Endodermal cell (in vitro differentiated cells): ENCODE results near the gene SPATA12. TPM values are rescaled to one million over a fixed set of nuclear protein-coding genes. Genes with fewer than 3 reads are reported as not detected.

Source experiments
- DNase-seq: peaks from one replicate; pipeline ENCODE4 v3.0.0-alpha.2; 2017
- H3K27ac ChIP-seq: 2 replicates; pipeline ENCODE4 v1.5.1; 2013; ENCODE audit warnings: mild to moderate bottlenecking, low read depth, low read length, moderate library complexity
- H3K27me3 ChIP-seq: 2 replicates; pipeline ENCODE4 v1.6.1; 2013; ENCODE audit warnings: mild to moderate bottlenecking, low read length, moderate library complexity; ENCODE audit not compliant: insufficient read depth, control insufficient read depth, poor library complexity, severe bottlenecking
- H3K36me3 ChIP-seq: 2 replicates; pipeline ENCODE4 v1.7.0; 2013; ENCODE audit warnings: mild to moderate bottlenecking, low read length, moderate library complexity; ENCODE audit not compliant: control insufficient read depth, insufficient read depth
- H3K4me1 ChIP-seq: one replicate; pipeline ENCODE4 v1.7.0; 2013; ENCODE audit warnings: low read length; ENCODE audit not compliant: control insufficient read depth, insufficient read depth
- H3K4me3 ChIP-seq: 2 replicates; pipeline ENCODE4 v1.5.1; 2013; ENCODE audit warnings: mild to moderate bottlenecking, low read length, moderate library complexity
- H3K9ac ChIP-seq: 2 replicates; pipeline ENCODE4 v1.6.1; 2013; ENCODE audit warnings: mild to moderate bottlenecking, low read length, moderate library complexity; ENCODE audit not compliant: poor library complexity, severe bottlenecking; ENCODE audit errors: extremely low read depth
- H3K9me3 ChIP-seq: 2 replicates; pipeline ENCODE4 v1.6.1; 2013; ENCODE audit warnings: mild to moderate bottlenecking, low read length, moderate library complexity; ENCODE audit not compliant: control insufficient read depth
- H3K27ac Mint-ChIP-seq: 2 replicates; pipeline ENCODE4 v1.8.0; 2020; ENCODE audit warnings: mixed read lengths
- H3K27me3 Mint-ChIP-seq: 2 replicates; pipeline ENCODE4 v1.8.0; 2021; ENCODE audit warnings: mild to moderate bottlenecking, mixed read lengths; ENCODE audit not compliant: insufficient read depth
- H3K36me3 Mint-ChIP-seq: 2 replicates; pipeline ENCODE4 v1.8.0; 2020; ENCODE audit warnings: low read depth, mixed read lengths
- H3K4me1 Mint-ChIP-seq: 2 replicates; pipeline ENCODE4 v1.8.0; 2020; ENCODE audit warnings: mixed read lengths
- H3K4me3 Mint-ChIP-seq: 2 replicates; pipeline ENCODE4 v1.8.0; 2020; ENCODE audit warnings: mild to moderate bottlenecking, moderate library complexity, mixed read lengths
- H3K9me3 Mint-ChIP-seq: 2 replicates; pipeline ENCODE4 v1.8.0; 2020; ENCODE audit warnings: mild to moderate bottlenecking, mixed read lengths
- WGBS, 2 experiments: methylation state at CpG; one replicate each; pipeline versions ENCODE4 v1.1.5 to v1.1.7; 2013; ENCODE audit warnings: missing lambda C conversion rate in 2 of 2, mixed read lengths in 1 of 2; ENCODE audit not compliant: insufficient coverage in 1 of 2, insufficient read length in 1 of 2; 5-methylcytosine and 5-hydroxymethylcytosine counted together
- total RNA-seq, 2 donors: library from RNA; stranded (reverse); fragmentation: NEBNext Ultra II Directional in 1 of 2; extraction: Animal tissue kit (Norgen Biotek cat#: 25700) in 1 of 2; gene quantifications; 2 replicates in 1 of 2; 3 replicates in 1 of 2; pipeline ENCODE4 v1.2.1, GENCODE V29; 2021
- TF ChIP-seq, protein P1 (sequence below): fragments of 200-600 bp; sonication (generic); conservative IDR thresholded peaks from 2 replicates; pipeline ENCODE4 v1.5.0; 2021; ENCODE audit warnings: antibody characterized with exemption, mild to moderate bottlenecking

Gene SPATA12
- total RNA-seq, 2 donors from 2014 or later = not detected

DNA sequence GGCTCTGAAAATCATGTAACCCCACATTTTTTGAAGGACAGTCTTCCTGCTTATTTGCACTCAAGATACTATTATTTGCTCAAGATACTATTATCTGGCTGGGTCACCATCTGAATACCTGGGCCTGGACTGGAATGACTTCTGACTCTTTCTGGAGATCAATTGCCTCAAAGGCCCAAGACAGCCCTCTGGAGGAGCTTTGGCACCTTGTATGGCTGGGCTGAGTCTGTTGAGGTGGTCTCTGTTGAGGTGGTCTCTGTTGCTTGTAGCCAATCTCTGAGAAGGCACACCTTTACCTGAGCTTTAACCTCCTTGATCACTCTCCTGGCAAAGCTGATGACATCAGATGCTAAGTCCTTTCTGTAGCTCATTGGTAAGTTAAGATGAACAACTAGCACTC is 33.0 kb downstream of the SPATA12 start:
- Mint-ChIP-seq H3K36me3 (peaks cover 54% of the 10 kb centered on the region), H3K27me3 (no peaks in the 10 kb centered on the region), H3K9me3 (no peaks in the 10 kb centered on the region), H3K4me1 (peaks cover 12% of the 10 kb centered on the region), H3K27ac (no peak overlapping the region), H3K4me3 (no peak overlapping the region)
- H3K36me3 ChIP-seq = peaks cover 43% of the 10 kb centered on the region
- no peaks in the 10 kb centered on the region for H3K27me3 ChIP-seq
- TF ChIP-seq, protein P1, sequence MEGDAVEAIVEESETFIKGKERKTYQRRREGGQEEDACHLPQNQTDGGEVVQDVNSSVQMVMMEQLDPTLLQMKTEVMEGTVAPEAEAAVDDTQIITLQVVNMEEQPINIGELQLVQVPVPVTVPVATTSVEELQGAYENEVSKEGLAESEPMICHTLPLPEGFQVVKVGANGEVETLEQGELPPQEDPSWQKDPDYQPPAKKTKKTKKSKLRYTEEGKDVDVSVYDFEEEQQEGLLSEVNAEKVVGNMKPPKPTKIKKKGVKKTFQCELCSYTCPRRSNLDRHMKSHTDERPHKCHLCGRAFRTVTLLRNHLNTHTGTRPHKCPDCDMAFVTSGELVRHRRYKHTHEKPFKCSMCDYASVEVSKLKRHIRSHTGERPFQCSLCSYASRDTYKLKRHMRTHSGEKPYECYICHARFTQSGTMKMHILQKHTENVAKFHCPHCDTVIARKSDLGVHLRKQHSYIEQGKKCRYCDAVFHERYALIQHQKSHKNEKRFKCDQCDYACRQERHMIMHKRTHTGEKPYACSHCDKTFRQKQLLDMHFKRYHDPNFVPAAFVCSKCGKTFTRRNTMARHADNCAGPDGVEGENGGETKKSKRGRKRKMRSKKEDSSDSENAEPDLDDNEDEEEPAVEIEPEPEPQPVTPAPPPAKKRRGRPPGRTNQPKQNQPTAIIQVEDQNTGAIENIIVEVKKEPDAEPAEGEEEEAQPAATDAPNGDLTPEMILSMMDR = peak; percentile 51
- H3K27ac ChIP-seq = no peak overlapping the region
- H3K4me1 ChIP-seq = peaks cover 9% of the 10 kb centered on the region
- H3K4me3 ChIP-seq = no peak overlapping the region
- DNase-seq = no peak
- no peak overlapping the region for H3K9ac ChIP-seq
- no peaks in the 10 kb centered on the region for H3K9me3 ChIP-seq

DNA sequence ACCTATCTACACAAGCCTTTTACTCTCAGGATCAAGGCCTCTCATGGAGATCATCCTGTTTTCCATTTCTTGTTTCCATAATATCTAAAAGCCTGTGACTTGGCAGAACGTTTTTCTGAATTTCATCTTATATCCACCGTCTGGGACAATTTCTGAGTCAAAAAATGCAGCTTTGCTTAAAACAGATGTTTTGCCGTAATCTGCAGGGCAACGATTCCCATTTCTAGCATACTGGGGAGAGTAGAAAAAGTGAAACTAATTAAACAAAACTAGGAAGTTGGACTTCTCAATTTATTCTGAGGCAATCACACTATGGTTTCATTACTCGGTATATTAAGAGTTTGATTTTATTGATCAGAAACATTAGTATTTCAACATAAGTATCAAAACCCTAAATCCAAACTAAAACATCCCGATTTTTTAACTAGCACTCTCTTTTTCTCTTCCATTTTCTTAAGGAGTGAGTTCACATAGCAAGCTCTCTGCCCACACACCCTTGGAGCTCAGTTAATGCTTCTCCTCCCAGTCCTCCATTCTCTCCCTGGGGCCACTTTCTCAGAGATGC is 33.6 kb downstream of the SPATA12 start:
- H3K9ac ChIP-seq = no peak overlapping the region
- no peak overlapping the region for H3K4me3 ChIP-seq
- no peak for DNase-seq
- TF ChIP-seq, protein P1 = no peak
- WGBS, 2 experiments = 88% methylated on average over 5 to 6 of the region's 6 CpGs
- Mint-ChIP-seq H3K4me1 (peaks cover 12% of the 10 kb centered on the region), H3K36me3 (peaks cover 59% of the 10 kb centered on the region), H3K9me3 (no peaks in the 10 kb centered on the region), H3K27ac (no peak overlapping the region), H3K27me3 (no peaks in the 10 kb centered on the region), H3K4me3 (no peak overlapping the region)
- H3K9me3 ChIP-seq = no peaks in the 10 kb centered on the region
- H3K27me3 ChIP-seq = no peaks in the 10 kb centered on the region
- no peak overlapping the region for H3K27ac ChIP-seq
- peaks cover 48% of the 10 kb centered on the region for H3K36me3 ChIP-seq
- H3K4me1 ChIP-seq = peaks cover 9% of the 10 kb centered on the region

DNA sequence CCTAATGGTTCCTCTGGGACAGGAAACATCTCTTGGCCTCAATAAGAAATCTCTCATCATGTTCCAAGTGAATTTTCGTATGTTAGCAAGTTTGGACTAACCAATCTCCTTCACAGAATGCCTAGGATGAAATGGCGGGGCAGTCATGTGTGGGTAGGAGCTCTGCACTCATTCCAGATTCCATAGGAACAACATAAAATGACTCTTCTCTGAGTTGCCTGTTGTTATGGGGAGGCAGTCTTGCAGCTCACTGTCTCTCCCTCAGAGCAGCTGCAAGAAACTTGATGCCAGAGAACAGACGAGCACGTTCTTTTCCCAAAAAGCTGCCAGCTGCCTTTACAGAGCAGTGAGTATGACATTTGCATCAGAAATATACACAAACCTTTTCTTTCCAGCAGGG is 34.1 kb downstream of the SPATA12 start:
- H3K36me3 Mint-ChIP-seq = peaks cover 61% of the 10 kb centered on the region
- 88 to 90% methylated on average over 3 to 4 of the region's 4 CpGs for WGBS, 2 experiments
- H3K27ac ChIP-seq = peak overlapping the region; percentile 29
- TF ChIP-seq, protein P1 = no peak
- no peak overlapping the region for H3K27ac Mint-ChIP-seq
- H3K4me1 Mint-ChIP-seq = peaks cover 12% of the 10 kb centered on the region
- no peak overlapping the region for H3K4me3 ChIP-seq
- H3K9me3 ChIP-seq = no peaks in the 10 kb centered on the region
- no peak overlapping the region for H3K4me3 Mint-ChIP-seq
- no peaks in the 10 kb centered on the region for H3K27me3 Mint-ChIP-seq
- H3K9me3 Mint-ChIP-seq = no peaks in the 10 kb centered on the region
- peaks cover 9% of the 10 kb centered on the region for H3K4me1 ChIP-seq
- no peak overlapping the region for H3K9ac ChIP-seq
- H3K27me3 ChIP-seq = no peaks in the 10 kb centered on the region
- DNase-seq = no peak
- H3K36me3 ChIP-seq = peaks cover 53% of the 10 kb centered on the region
